PC-3 (cell line): ENCODE results near the gene IL19.

Experiments used
- CTCF ChIP-seq: fragments of 300-600 bp; sonication (generic); conservative IDR thresholded peaks from 2 replicates; pipeline ENCODE4 v1.5.1; 2017; ENCODE audit warnings: antibody characterized with exemption, low read depth, mild to moderate bottlenecking, low read length
- EZH2 ChIP-seq: fragments of 300-600 bp; sonication (generic); IDR thresholded peaks from one replicate; pipeline ENCODE4 v1.6.1; 2017; ENCODE audit warnings: antibody characterized with exemption, mild to moderate bottlenecking, low read length; ENCODE audit not compliant: unreplicated experiment
- EZH2phosphoT487 ChIP-seq: fragments of 300-600 bp; sonication (generic); IDR thresholded peaks from 2 replicates; pipeline ENCODE4 v1.6.1; 2018; ENCODE audit warnings: mild to moderate bottlenecking, antibody characterized with exemption, low read length, borderline replicate concordance

GRCh38 chr1:206784471-206784903 lies 13.9 kb downstream of the IL19 start:
- TF ChIP-seq CTCF, result no peak
- no peak for TF ChIP-seq EZH2
- no peak for TF ChIP-seq EZH2phosphoT487
